PC-9 (cell line): ENCODE data around the gene SLC41A3. TPM values are rescaled to one million over a fixed set of nuclear protein-coding genes. Genes with fewer than 3 reads are reported as not detected.

Experiments
- BruUV-seq: library from RNA; stranded (reverse); fragments of 400-500 nt; replicated peaks from 2 replicates; lab custom pipeline; 2021; lab: Mats Ljungman, UMichigan
- CTCF ChIA-PET: fragments of 300-600 bp; sonication (Branson Sonifier 250); formaldehyde crosslinking; loops from one replicate; lab custom pipeline; 2022; ENCODE audit warnings: antibody characterized with exemption; lab: Charles Lee
- POLR2A ChIA-PET: fragments of 300-600 bp; sonication (Branson Sonifier 250); formaldehyde crosslinking; loops from one replicate; lab custom pipeline; 2022; ENCODE audit warnings: antibody characterized with exemption; ENCODE audit not compliant: unreplicated experiment; lab: Charles Lee
- DNase-seq, 2 experiments: peaks; one replicate each; pipeline versions ENCODE4 v3.0.0 to v3.0.0-alpha.2; 2015 to 2022; ENCODE audit warnings: mixed read lengths in 1 of 2
- H2AFZ ChIP-seq: fragments of 200-600 bp; sonication (generic); 2 replicates; pipeline ENCODE4 v1.8.1; 2017; ENCODE audit warnings: antibody characterized with exemption
- H3F3A ChIP-seq: fragments of 200-600 bp; sonication (generic); 2 replicates; pipeline ENCODE4 v1.8.1; 2017; ENCODE audit warnings: antibody characterized with exemption, mild to moderate bottlenecking, low read depth; ENCODE audit not compliant: insufficient read depth
- H3K27ac ChIP-seq: fragments of 200-600 bp; sonication (generic); 2 replicates; pipeline ENCODE4 v1.6.1; 2016; ENCODE audit warnings: mixed run types
- H3K27me3 ChIP-seq: fragments of 200-600 bp; sonication (generic); 2 replicates; pipeline ENCODE4 v1.6.1; 2016; ENCODE audit warnings: low read depth, mixed run types; ENCODE audit not compliant: insufficient read depth
- H3K36me3 ChIP-seq: fragments of 200-600 bp; sonication (generic); 2 replicates; pipeline ENCODE4 v1.6.1; 2016; ENCODE audit warnings: low read depth, mixed run types
- H3K4me1 ChIP-seq: fragments of 200-600 bp; sonication (generic); replicated peaks from 2 replicates; pipeline ENCODE4 v1.6.1; 2016; ENCODE audit warnings: mixed run types; ENCODE audit not compliant: insufficient read depth
- H3K4me2 ChIP-seq: fragments of 200-600 bp; sonication (generic); 2 replicates; pipeline ENCODE4 v1.6.1; 2017; ENCODE audit warnings: mixed run types
- H3K4me3 ChIP-seq: fragments of 200-600 bp; sonication (generic); 2 replicates; pipeline ENCODE4 v1.6.1; 2016; ENCODE audit warnings: mixed run types
- H3K79me2 ChIP-seq: fragments of 200-600 bp; sonication (generic); 2 replicates; pipeline ENCODE4 v1.6.1; 2017; ENCODE audit warnings: low read depth, mixed run types
- H3K9me2 ChIP-seq: fragments of 200-600 bp; sonication (generic); 2 replicates; pipeline ENCODE4 v1.8.1; 2017; ENCODE audit warnings: mild to moderate bottlenecking; ENCODE audit not compliant: insufficient read depth
- H3K9me3 ChIP-seq: fragments of 200-600 bp; sonication (generic); 2 replicates; pipeline ENCODE4 v1.8.1; 2016; ENCODE audit warnings: low read depth; ENCODE audit not compliant: insufficient read depth
- H4K20me1 ChIP-seq: fragments of 200-600 bp; sonication (generic); 2 replicates; pipeline ENCODE4 v1.8.1; 2017; ENCODE audit not compliant: insufficient read depth
- CTCF ChIP-seq: fragments of 200-600 bp; sonication (generic); conservative IDR thresholded peaks from 2 replicates; pipeline ENCODE4 v1.6.1; 2017; ENCODE audit warnings: mixed run types, antibody characterized with exemption, mild to moderate bottlenecking, moderate library complexity
- EZH2 ChIP-seq: fragments of 200-600 bp; sonication (generic); IDR thresholded peaks from 2 replicates; pipeline ENCODE4 v1.8.0; 2017; ENCODE audit warnings: antibody characterized with exemption, low read depth
- intact Hi-C: fragments of 100-400 bp; cut with micrococcal nuclease; formaldehyde crosslinking; loops from one replicate; pipeline ENCODE4 v1.10.0; 2022; ENCODE audit not compliant: unreplicated experiment
- total RNA-seq: library from RNA; stranded (reverse); gene quantifications from 2 replicates; pipeline ENCODE4 v1.2.3, GENCODE V29; 2021

Gene SLC41A3
- total RNA-seq, 1 experiment from 2014 or later: 67.0 TPM

- intact Hi-C loops: no loop called here
- H3K36me3 ChIP-seq: no peaks in the 10 kb centered on the region
- H3K4me1 ChIP-seq: no peaks in the 10 kb centered on the region
- no peaks in the 10 kb centered on the region for H3K27me3 ChIP-seq
- H3K4me2 ChIP-seq: no peak overlapping the region
- no TSS peak for BruUV-seq
- H3K9me2 ChIP-seq: no peaks in the 10 kb centered on the region
- ChIA-PET CTCF (no interaction called here), POLR2A (no interaction called here)
- no peak overlapping the region for H3K4me3 ChIP-seq
- no peak overlapping the region for H3K27ac ChIP-seq
- H3K79me2 ChIP-seq: no peaks in the 10 kb centered on the region
- H3K9me3 ChIP-seq: no peaks in the 10 kb centered on the region
- H4K20me1 ChIP-seq: no peaks in the 10 kb centered on the region
- H2AFZ ChIP-seq: no peak overlapping the region
- TF ChIP-seq CTCF (no peak), EZH2 (no peak)
- H3F3A ChIP-seq: no peaks in the 10 kb centered on the region
- DNase-seq: no peak
Measured at GRCh38 chr3:126051234-126051633, 32.7 kb downstream of the SLC41A3 start.

GRCh38 chr3:126050626-126051025 is 33.3 kb downstream of the SLC41A3 start:
- TF ChIP-seq CTCF: no peak
- TF ChIP-seq EZH2: no peak
- Histone ChIP-seq H3K79me2 (no peaks in the 10 kb centered on the region), H2AFZ (no peak overlapping the region), H3K9me3 (no peaks in the 10 kb centered on the region), H3K4me1 (no peaks in the 10 kb centered on the region), H3K4me3 (no peak overlapping the region), H3K9me2 (no peaks in the 10 kb centered on the region), H3K4me2 (no peak overlapping the region), H3K27ac (no peak overlapping the region), H3K27me3 (no peaks in the 10 kb centered on the region), H3K36me3 (no peaks in the 10 kb centered on the region), H3F3A (no peaks in the 10 kb centered on the region), H4K20me1 (no peaks in the 10 kb centered on the region)
- DNase-seq: no peak
- POLR2A ChIA-PET: no interaction called here
- intact Hi-C loops: no loop called here
- no TSS peak for BruUV-seq
- CTCF ChIA-PET: no interaction called here

- intact Hi-C loops: no loop called here
- DNase-seq: no peak
- H3K4me2 ChIP-seq: no peak overlapping the region
- H3K36me3 ChIP-seq: no peaks in the 10 kb centered on the region
- H3K4me1 ChIP-seq: no peaks in the 10 kb centered on the region
- no peaks in the 10 kb centered on the region for H4K20me1 ChIP-seq
- no peak overlapping the region for H3K4me3 ChIP-seq
- BruUV-seq: no TSS peak
- CTCF ChIA-PET: no interaction called here
- H2AFZ ChIP-seq: no peak overlapping the region
- H3K9me2 ChIP-seq: no peaks in the 10 kb centered on the region
- no peak overlapping the region for H3K27ac ChIP-seq
- POLR2A ChIA-PET: no interaction called here
- H3K9me3 ChIP-seq: no peaks in the 10 kb centered on the region
- no peaks in the 10 kb centered on the region for H3K79me2 ChIP-seq
- H3K27me3 ChIP-seq: no peaks in the 10 kb centered on the region
- no peaks in the 10 kb centered on the region for H3F3A ChIP-seq
- TF ChIP-seq EZH2 (no peak), CTCF (no peak)
Measured at GRCh38 chr3:126050050-126050392, 33.9 kb downstream of the SLC41A3 start.
